Stomach (tissue), 9 donors: Measurements from ENCODE around the gene ZKSCAN1. TPM values are rescaled to one million over a fixed set of nuclear protein-coding genes. Genes with fewer than 3 reads are reported as not detected.

Experiments used
- DNase-seq, 2 donors: peaks; one replicate each; pipeline versions ENCODE4 v3.0.0 to v3.0.0-alpha.2; 2013 to 2019
- H3K27ac ChIP-seq, 5 donors: fragments of 200-600 bp in 4 of 5; sonication (generic) in 4 of 5; one replicate each; pipeline ENCODE4 v1.5.1; 2013 to 2019; ENCODE audit warnings: mild to moderate bottlenecking in 1 of 5, moderate library complexity in 1 of 5
- H3K27me3 ChIP-seq, 3 donors: fragments of 200-600 bp; sonication (generic); one replicate each; pipeline ENCODE4 v1.5.1; 2017 to 2019; ENCODE audit warnings: mixed run types in 1 of 3
- H3K36me3 ChIP-seq, 4 donors: fragments of 200-600 bp; sonication (generic); 1 replicate in 3 of 4; 2 replicates in 1 of 4; pipeline ENCODE4 v1.5.1; 2016 to 2019
- H3K4me1 ChIP-seq, 4 donors: fragments of 200-600 bp; sonication (generic); one replicate each; pipeline ENCODE4 v1.5.1; 2016 to 2019
- H3K4me3 ChIP-seq, 4 donors: fragments of 200-600 bp; sonication (generic) in 3 of 4; one replicate each; pipeline ENCODE4 v1.5.1; 2016 to 2019; ENCODE audit warnings: mild to moderate bottlenecking in 1 of 4
- H3K9me3 ChIP-seq, 4 donors: fragments of 200-600 bp; sonication (generic); one replicate each; pipeline ENCODE4 v1.5.1; 2016 to 2019
- CTCF ChIP-seq, 7 experiments: fragments of 450-650 bp in 4 of 7; fragments of 200-600 bp in 3 of 7; sonication (generic) in 3 of 7; IDR thresholded peaks; one replicate each; pipeline ENCODE4 v1.5.1; 2016 to 2019; ENCODE audit warnings: antibody characterized with exemption in 7 of 7, control low read depth in 2 of 7, mild to moderate bottlenecking in 1 of 7
- EP300 ChIP-seq: sonication (generic); formaldehyde crosslinking; IDR thresholded peaks from one replicate; pipeline ENCODE4 v1.6.1; 2017; ENCODE audit warnings: antibody characterized with exemption
- POLR2A ChIP-seq, 4 donors: fragments of 450-650 bp; IDR thresholded peaks; one replicate each; pipeline ENCODE4 v1.6.1; 2016; ENCODE audit warnings: antibody characterized with exemption in 4 of 4, control low read depth in 2 of 4, mild to moderate bottlenecking in 1 of 4, moderate library complexity in 1 of 4
- POLR2AphosphoS5 ChIP-seq, 3 donors: sonication (generic); formaldehyde crosslinking; IDR thresholded peaks; one replicate each; pipeline ENCODE4 v1.6.1; 2016; ENCODE audit warnings: antibody characterized with exemption in 3 of 3
- WGBS, 5 donors: extraction: QIAGEN DNeasy Blood & Tissue Kit in 3 of 5; methylation state at CpG; one replicate each; pipeline versions ENCODE4 v1.1.5 to v1.1.7; 2013 to 2018; 5-methylcytosine and 5-hydroxymethylcytosine counted together
- intact Hi-C: fragments of 100-400 bp; cut with DNase I; formaldehyde crosslinking; loops from one replicate; pipeline ENCODE4 v1.15.1; 2023; ENCODE audit warnings: low total_unique reads
- polyA plus RNA-seq, 3 donors: library from polyadenylated mRNA; stranded (reverse); fragments of 200-250 nt; gene quantifications; one replicate each; pipeline ENCODE4 v1.2.3, GENCODE V29; 2013
- total RNA-seq, 5 donors: library from RNA; depleted of rRNA; stranded (reverse); fragments of >200 nt; gene quantifications; one replicate each; pipeline versions ENCODE4 v1.1.0 to v1.2.3, GENCODE V29; 2014 to 2016
- donor health status: healthy with polysubstance abuse.
- donor health status: Bipolar disorder and iron deficiency.
- donor health status: healthy.

Gene ZKSCAN1
- total and polyA plus RNA-seq, 8 donors, result 9.5 to 153 (median 50.4) TPM

DNA sequence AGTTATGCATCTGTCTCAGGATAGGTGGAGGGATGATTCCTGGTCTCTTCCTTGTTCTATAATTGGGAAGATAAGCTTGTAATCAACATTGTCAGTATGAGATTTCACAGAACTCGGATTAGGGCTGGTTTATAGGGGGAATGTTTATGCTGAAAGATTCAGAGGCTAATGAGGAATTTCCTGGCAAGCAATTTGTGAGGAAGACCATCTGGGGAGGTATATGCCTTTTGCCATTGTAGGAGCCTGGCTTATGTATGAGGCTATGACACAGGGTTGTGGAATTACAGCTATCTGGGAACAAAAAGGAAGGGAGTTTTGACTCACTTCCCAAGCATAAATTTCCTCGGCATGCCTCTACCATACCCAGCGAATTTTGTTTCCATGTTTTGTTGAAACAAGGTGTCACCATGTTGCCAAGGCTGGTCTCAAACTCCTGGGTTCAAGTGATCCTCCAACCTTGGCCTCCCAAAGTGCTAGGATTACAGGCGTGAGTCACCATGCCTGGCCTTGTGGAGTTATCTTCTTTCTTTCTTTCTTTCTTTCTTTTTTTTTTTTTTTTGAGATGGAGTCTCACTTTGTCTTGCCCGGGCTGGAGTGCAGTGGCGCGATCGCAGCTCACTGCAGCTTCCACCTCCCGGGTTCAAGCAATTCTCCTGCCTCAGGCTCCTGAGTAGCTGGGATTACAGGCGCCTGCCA is 71.8 kb downstream of the ZKSCAN1 start:
- peak overlapping the region in 4 of 5 donors; percentile 79 to 92 (median 90) for H3K27ac ChIP-seq
- intact Hi-C loops, result no loop called here
- H3K9me3 ChIP-seq, result no peaks in the 10 kb centered on the region
- H3K4me1 ChIP-seq, result peaks cover 24 to 47% (median 30%) of the 10 kb centered on the region in 4 donors
- TF ChIP-seq POLR2AphosphoS5 (IDR thresholded peaks at IDR 0.05) (peak; percentile 12 to 84 (median 36)), POLR2A (IDR thresholded peaks at IDR 0.05) (no peak)
- DNase-seq, result peak in 1 of 2 donors; percentile 80
- H3K4me3 ChIP-seq, result no peak overlapping the region
- H3K36me3 ChIP-seq, result peaks cover 17 to 24% (median 22%) of the 10 kb centered on the region in 4 donors
- WGBS, 5 donors, result 53 to 89% (median 84%) methylated on average over 10 of the region's 10 CpGs
- H3K27me3 ChIP-seq, result no peaks in the 10 kb centered on the region

DNA sequence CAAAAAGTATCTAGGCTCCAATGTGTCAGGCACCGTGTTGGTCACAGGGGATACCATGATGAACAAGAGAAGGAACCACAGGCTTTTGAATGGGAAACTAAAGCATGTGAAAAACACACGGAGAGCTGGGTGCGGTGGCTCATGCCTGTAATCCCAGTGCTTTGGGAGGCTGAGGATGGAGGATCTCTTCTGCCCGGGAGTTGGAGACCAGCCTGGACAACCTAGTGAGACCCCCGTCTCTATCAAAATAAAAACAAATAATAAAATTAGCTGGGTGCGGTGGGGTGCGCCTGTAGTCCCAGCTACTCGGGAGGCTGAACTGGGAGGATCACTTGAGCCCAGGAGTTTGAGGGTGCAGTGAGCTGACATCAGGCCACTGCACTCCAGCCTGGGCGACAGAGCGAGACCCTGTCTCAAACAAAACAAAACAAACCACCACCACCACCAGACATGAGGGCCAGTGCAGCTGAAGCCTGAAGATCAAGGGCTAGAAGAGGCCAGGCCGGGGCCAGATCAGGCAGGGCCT is 72.8 kb downstream of the ZKSCAN1 start:
- TF ChIP-seq POLR2A (IDR thresholded peaks at IDR 0.05), result no peak
- TF ChIP-seq POLR2AphosphoS5 (IDR thresholded peaks at IDR 0.05), result no peak
- no peak for TF ChIP-seq CTCF (IDR thresholded peaks at IDR 0.05)
- no peak for TF ChIP-seq EP300
- Histone ChIP-seq H3K4me1 (peaks cover 15 to 48% (median 26%) of the 10 kb centered on the region in 4 donors), H3K27ac (peak overlapping the region; percentile 79 to 94 (median 91)), H3K27me3 (no peaks in the 10 kb centered on the region), H3K36me3 (peaks cover 27 to 33% (median 31%) of the 10 kb centered on the region in 4 donors), H3K9me3 (no peaks in the 10 kb centered on the region), H3K4me3 (peak overlapping the region; percentile 81 to 92 (median 90))
- DNase-seq, result no peak
- 71 to 76% (median 75%) methylated on average over 11 of the region's 11 CpGs for WGBS, 5 donors
- intact Hi-C loops, result no loop called here

DNA sequence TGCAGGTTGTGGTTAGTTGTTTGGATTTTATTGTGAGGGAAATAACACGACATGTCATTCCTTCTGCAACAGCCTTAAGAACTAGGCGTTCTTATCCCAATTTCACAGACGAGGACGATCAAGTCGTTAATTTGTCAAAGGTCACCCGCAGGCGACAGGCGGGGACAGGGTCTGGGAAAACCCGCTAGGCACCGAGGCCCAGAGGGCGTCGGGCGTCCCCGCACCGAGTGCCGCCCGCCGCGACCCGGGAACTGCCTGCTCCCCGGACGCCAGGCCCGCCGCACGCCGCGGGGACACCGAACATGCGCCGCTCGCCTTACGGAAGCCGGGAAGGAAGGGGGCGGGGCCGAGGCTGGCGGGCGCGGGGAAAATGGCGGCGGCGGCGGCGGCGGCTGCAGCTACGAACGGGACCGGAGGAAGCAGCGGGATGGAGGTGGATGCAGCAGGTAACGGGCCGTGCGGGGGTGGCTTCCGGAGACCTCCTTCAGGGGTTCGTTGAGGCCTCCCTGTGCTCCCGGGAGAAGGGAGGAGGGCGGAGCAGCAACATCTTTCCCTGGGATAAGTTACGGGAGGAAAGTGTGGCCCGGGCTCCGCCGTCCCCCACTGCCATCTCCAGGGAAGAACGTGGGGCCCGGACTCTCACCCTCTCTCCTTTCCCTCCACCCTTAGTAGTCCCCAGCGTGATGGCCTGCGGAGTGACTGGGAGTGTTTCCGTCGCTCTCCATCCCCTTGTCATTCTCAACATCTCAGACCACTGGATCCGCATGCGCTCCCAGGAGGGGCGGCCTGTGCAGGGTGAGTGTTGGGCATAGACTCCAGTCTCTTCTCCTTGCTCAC is 73.4 kb downstream of the ZKSCAN1 start, which contains the start of gene COPS6:
TSS of gene COPS6 (plus strand) at position 349 of the 837 bp plus-strand sequence. CDS start at position 371, 22 bp downstream.
- Histone ChIP-seq H3K27ac (peak within 1 kb of the TSS; percentile 79 to 94 (median 91)), H3K4me1 (peaks cover 15 to 55% (median 30%) of the 10 kb centered on the region in 4 donors), H3K27me3 (no peaks in the 10 kb centered on the region), H3K4me3 (peak within 1 kb of the TSS; percentile 81 to 92 (median 90)), H3K9me3 (no peaks in the 10 kb centered on the region), H3K36me3 (peaks cover 33 to 40% (median 38%) of the 10 kb centered on the region in 4 donors)
- DNase-seq, result peak; percentile 87 to 95
- 0 to 1% (median 0%) methylated on average over 35 to 68 of the region's 68 CpGs for WGBS, 5 donors
- no peak for TF ChIP-seq CTCF (IDR thresholded peaks at IDR 0.05)
- peak; percentile 93 to 99 (median 94) for TF ChIP-seq POLR2AphosphoS5 (IDR thresholded peaks at IDR 0.05)
- no peak for TF ChIP-seq POLR2A (IDR thresholded peaks at IDR 0.05)
- no peak for TF ChIP-seq EP300
- intact Hi-C loops, result no loop called here

- intact Hi-C loops, result no loop called here
- TF ChIP-seq EP300, result no peak
- TF ChIP-seq CTCF (IDR thresholded peaks at IDR 0.05), result no peak
- no peak for TF ChIP-seq POLR2A (IDR thresholded peaks at IDR 0.05)
- no peak for TF ChIP-seq POLR2AphosphoS5 (IDR thresholded peaks at IDR 0.05)
- 19 to 26% (median 23%) methylated on average over 7 of the region's 7 CpGs for WGBS, 5 donors
These were observed 74.2 kb downstream of the ZKSCAN1 start for GRCh38 chr7:100089458-100090196.

More at GRCh38 chr7:100089458-100090196, 74.2 kb downstream of the ZKSCAN1 start:
- Histone ChIP-seq H3K4me3 (peak overlapping the region; percentile 81 to 92 (median 90)), H3K27ac (peak overlapping the region in 4 of 5 donors; percentile 79 to 92 (median 90)), H3K9me3 (no peaks in the 10 kb centered on the region), H3K4me1 (peaks cover 15 to 62% (median 35%) of the 10 kb centered on the region in 4 donors), H3K27me3 (no peaks in the 10 kb centered on the region), H3K36me3 (peaks cover 41 to 48% (median 46%) of the 10 kb centered on the region in 4 donors)
- no peak for DNase-seq
